GM12874 (cell line): Measurements from ENCODE around the gene ISL2.

Experiments
- TF ChIP-seq, protein P1 (sequence below): IDR thresholded peaks from 2 replicates; pipeline ENCODE4 v1.5.1; 2011; ENCODE audit warnings: low read depth, mild to moderate bottlenecking, control low read depth, low read length, moderate library complexity; ENCODE audit not compliant: insufficient read depth

Gene ISL2

GRCh38 chr15:76359152-76359551 is 22.6 kb downstream of the ISL2 start:
- TF ChIP-seq, protein P1, sequence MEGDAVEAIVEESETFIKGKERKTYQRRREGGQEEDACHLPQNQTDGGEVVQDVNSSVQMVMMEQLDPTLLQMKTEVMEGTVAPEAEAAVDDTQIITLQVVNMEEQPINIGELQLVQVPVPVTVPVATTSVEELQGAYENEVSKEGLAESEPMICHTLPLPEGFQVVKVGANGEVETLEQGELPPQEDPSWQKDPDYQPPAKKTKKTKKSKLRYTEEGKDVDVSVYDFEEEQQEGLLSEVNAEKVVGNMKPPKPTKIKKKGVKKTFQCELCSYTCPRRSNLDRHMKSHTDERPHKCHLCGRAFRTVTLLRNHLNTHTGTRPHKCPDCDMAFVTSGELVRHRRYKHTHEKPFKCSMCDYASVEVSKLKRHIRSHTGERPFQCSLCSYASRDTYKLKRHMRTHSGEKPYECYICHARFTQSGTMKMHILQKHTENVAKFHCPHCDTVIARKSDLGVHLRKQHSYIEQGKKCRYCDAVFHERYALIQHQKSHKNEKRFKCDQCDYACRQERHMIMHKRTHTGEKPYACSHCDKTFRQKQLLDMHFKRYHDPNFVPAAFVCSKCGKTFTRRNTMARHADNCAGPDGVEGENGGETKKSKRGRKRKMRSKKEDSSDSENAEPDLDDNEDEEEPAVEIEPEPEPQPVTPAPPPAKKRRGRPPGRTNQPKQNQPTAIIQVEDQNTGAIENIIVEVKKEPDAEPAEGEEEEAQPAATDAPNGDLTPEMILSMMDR = no peak

DNA sequence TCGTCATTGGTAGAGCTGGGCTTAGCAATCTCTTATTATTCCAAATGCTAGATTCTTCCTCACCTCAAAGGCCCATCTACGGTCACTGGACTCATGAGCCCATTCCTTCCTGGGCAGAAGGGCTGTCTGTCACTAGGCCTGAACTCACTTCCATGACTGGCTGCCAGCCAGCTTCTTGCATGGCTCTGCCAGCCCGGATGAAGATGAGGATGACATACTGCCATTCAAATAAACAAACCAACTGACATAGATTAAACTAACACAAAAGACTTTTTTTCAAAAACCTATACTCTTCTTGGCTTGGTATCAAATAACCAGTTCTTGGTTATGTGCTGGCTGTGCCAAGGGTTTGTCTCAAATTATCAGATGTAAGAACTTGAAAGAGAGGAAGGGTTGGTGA is 23.8 kb downstream of the ISL2 start:
- TF ChIP-seq, protein P1 = no peak

- TF ChIP-seq, protein P1 = no peak
Observed at GRCh38 chr15:76363251-76363650, 26.7 kb downstream of the ISL2 start.

- TF ChIP-seq, protein P1 = no peak
Observed at GRCh38 chr15:76366714-76367113, 30.1 kb downstream of the ISL2 start.

DNA sequence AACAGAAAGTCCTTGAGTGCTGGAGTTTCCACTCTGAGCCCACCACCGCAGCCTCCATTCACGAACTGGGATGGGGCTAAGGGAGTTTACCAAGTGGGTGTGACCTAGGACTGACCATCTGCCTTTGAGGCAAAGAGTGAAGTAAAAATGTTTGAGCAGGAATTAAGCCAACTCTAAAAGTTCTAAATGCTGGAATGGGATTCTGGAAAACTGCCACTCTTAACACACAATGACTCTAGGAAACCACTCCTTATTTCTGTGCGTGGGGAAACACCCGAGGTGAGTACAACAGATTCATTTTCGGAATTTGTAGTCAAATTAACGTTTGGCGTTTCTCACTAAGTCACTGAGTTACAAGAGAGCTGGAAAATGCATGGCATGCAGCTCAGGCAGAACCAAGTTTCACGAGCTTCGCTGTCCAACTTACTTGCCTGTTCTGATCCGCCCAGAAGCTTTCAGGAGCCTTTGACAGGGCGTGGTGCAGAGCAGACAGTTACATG is 31.6 kb downstream of the ISL2 start:
- TF ChIP-seq, protein P1 = no peak

GRCh38 chr15:76376029-76376428 is 39.5 kb downstream of the ISL2 start:
- TF ChIP-seq, protein P1 = no peak

DNA sequence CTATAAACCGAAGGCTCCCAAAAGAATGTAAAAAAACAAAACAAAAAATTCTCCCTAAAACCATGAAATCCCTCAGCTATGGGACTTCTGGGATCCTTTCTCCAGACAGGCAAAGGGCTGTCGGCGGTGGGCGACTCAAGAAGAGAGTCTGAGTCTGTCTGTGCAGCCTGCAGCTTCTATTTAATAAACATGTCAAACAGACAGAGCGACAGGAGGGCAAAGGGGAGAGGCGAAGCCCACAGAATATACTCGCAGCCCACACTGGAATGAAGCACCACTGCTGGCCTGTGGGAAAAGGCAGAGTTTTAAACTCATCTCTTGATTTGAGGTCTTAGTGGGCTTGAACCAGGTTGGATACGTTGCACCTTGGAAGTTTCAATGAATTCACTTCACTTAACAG is 40.2 kb downstream of the ISL2 start:
- TF ChIP-seq, protein P1 = no peak

DNA sequence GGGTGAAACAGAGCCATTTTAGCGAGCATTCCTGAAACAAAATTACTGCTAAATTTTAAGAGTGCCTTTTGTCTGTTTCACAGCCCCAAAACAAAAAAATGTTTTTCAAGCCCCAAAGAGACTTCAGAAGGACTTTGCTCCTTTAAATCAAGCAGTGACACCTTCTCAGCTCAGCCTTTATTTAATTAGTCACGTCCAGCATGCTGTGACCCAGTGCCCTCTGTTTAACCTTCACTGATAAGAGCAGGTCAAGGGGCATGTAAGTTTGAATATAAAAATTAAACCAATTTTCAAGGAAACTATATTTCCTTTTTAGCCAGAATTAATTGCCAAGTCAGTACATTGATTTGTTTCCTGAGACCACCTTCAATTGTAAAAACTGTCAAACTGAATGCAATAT is 40.6 kb downstream of the ISL2 start:
- TF ChIP-seq, protein P1 = no peak
